DOHH2 (cell line): ENCODE results near the gene PLXNA1.

ENCODE experiments used
- H3F3A ChIP-seq: fragments of 200-600 bp; sonication (generic), shearing (Covaris generic); 2 replicates; pipeline ENCODE4 v1.6.0; 2016; ENCODE audit warnings: antibody characterized with exemption, mild to moderate bottlenecking; ENCODE audit not compliant: control insufficient read depth, insufficient read depth
- H3K27ac ChIP-seq: fragments of 200-600 bp; sonication (generic); 2 replicates; pipeline ENCODE4 v1.5.1; 2014; ENCODE audit warnings: low read depth, mild to moderate bottlenecking, low read length, moderate library complexity
- H3K27me3 ChIP-seq: fragments of 200-600 bp; sonication (generic); 2 replicates; pipeline ENCODE4 v1.6.1; 2014; ENCODE audit warnings: mild to moderate bottlenecking, low read length, mixed read lengths; ENCODE audit not compliant: control insufficient read depth
- H3K36me3 ChIP-seq: fragments of 200-600 bp; sonication (generic); 2 replicates; pipeline ENCODE4 v1.6.1; 2014; ENCODE audit warnings: mild to moderate bottlenecking, low read length, moderate library complexity, mixed read lengths; ENCODE audit not compliant: control insufficient read depth
- H3K4me1 ChIP-seq: fragments of 200-600 bp; sonication (generic); 2 replicates; pipeline ENCODE4 v1.6.1; 2014; ENCODE audit warnings: mild to moderate bottlenecking, low read length, mixed read lengths; ENCODE audit not compliant: control insufficient read depth
- H3K4me2 ChIP-seq: fragments of 200-600 bp; sonication (generic); 2 replicates; pipeline ENCODE4 v1.6.0; 2014; ENCODE audit warnings: mild to moderate bottlenecking, low read length, moderate library complexity
- H3K4me3 ChIP-seq: fragments of 200-600 bp; sonication (generic); 2 replicates; pipeline ENCODE4 v1.5.1; 2014; ENCODE audit warnings: mild to moderate bottlenecking, low read length, mixed read lengths
- H3K79me2 ChIP-seq: fragments of 200-600 bp; sonication (generic); 2 replicates; pipeline ENCODE4 v1.6.1; 2014; ENCODE audit warnings: mild to moderate bottlenecking, low read length, mixed read lengths; ENCODE audit not compliant: control insufficient read depth
- H3K9me2 ChIP-seq: fragments of 200-600 bp; sonication (generic); replicated peaks from 2 replicates; pipeline ENCODE4 v1.6.1; 2014; ENCODE audit warnings: mild to moderate bottlenecking, low read length, mixed read lengths; ENCODE audit not compliant: control insufficient read depth
- H3K9me3 ChIP-seq: fragments of 200-600 bp; sonication (generic); 2 replicates; pipeline ENCODE4 v1.6.1; 2014; ENCODE audit warnings: antibody characterized with exemption, low read length, mixed read lengths; ENCODE audit not compliant: control insufficient read depth, insufficient read depth
- H4K20me1 ChIP-seq: fragments of 200-600 bp; sonication (generic); 2 replicates; pipeline ENCODE4 v1.6.0; 2014; ENCODE audit warnings: low read depth, mild to moderate bottlenecking, antibody characterized with exemption, low read length, moderate library complexity; ENCODE audit not compliant: control insufficient read depth, insufficient read depth
- CTCF ChIP-seq: fragments of 200-600 bp; sonication (generic); IDR thresholded peaks from one replicate; pipeline ENCODE4 v1.5.1; 2014; ENCODE audit warnings: antibody characterized with exemption, mild to moderate bottlenecking, low read depth, low read length; ENCODE audit not compliant: poor library complexity, severe bottlenecking
- EZH2phosphoT487 ChIP-seq: fragments of 200-600 bp; sonication (generic); IDR thresholded peaks from 2 replicates; pipeline ENCODE4 v1.6.1; 2017; ENCODE audit warnings: borderline replicate concordance, mild to moderate bottlenecking, antibody characterized with exemption, low read length, moderate library complexity, mixed read lengths

PLXNA1 gene

DNA sequence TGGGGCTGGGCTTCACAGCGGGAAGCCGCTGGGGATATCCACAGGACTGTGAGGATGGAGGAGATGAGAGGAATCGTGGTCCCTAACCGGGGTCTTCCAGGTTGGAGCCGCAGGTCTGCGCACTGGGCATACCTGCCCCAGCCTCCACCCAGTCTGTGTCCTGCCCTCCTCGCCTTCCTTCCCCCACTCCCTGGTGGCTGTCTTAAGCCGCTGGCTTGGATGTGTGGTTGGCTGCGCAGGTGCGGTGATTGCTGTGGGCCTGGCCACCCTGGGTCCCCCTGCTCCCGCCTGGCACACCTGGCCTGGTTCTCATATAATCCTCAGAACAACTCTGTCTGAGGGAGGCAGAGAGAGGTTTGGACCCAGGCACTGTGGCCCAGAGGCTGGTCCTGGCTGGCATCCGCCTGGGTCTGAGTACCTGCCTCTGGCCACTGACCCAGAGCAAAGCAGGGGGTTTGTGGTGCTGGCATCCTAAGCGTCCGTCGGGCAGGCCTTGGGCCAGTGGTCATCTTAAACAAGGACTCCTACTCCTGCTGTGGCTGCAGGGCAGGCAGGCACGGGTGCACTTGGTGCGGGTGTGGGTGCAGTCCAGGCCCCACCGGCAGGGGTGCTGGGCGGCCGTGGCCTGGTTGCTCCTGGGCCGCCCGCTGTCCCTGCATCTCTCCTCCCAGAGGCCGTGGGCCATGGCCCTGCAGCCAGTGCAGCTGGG is 18.7 kb downstream of the PLXNA1 start:
- no peak overlapping the region for H3K27ac ChIP-seq
- no peaks in the 10 kb centered on the region for H3K4me1 ChIP-seq
- H3K4me3 ChIP-seq = no peak overlapping the region

GRCh38 chr3:127002195-127003174 is 19.6 kb downstream of the PLXNA1 start:
- Histone ChIP-seq H3K4me2 (no peak overlapping the region), H3F3A (no peaks in the 10 kb centered on the region), H3K79me2 (no peaks in the 10 kb centered on the region), H3K9me3 (no peaks in the 10 kb centered on the region), H3K9me2 (no peaks in the 10 kb centered on the region), H3K4me3 (no peak overlapping the region), H3K4me1 (no peaks in the 10 kb centered on the region), H3K27ac (no peak overlapping the region), H3K27me3 (no peaks in the 10 kb centered on the region), H4K20me1 (no peaks in the 10 kb centered on the region), H3K36me3 (no peaks in the 10 kb centered on the region)
- TF ChIP-seq EZH2phosphoT487 (no peak), CTCF (no peak)

More for the DNA sequence above, 18.7 kb downstream of the PLXNA1 start:
- TF ChIP-seq EZH2phosphoT487 (no peak), CTCF (no peak)
- Histone ChIP-seq H4K20me1 (no peaks in the 10 kb centered on the region), H3K4me2 (no peak overlapping the region), H3K9me2 (no peaks in the 10 kb centered on the region), H3K27me3 (no peaks in the 10 kb centered on the region), H3K79me2 (no peaks in the 10 kb centered on the region), H3K36me3 (no peaks in the 10 kb centered on the region), H3F3A (no peaks in the 10 kb centered on the region), H3K9me3 (no peaks in the 10 kb centered on the region)

DNA sequence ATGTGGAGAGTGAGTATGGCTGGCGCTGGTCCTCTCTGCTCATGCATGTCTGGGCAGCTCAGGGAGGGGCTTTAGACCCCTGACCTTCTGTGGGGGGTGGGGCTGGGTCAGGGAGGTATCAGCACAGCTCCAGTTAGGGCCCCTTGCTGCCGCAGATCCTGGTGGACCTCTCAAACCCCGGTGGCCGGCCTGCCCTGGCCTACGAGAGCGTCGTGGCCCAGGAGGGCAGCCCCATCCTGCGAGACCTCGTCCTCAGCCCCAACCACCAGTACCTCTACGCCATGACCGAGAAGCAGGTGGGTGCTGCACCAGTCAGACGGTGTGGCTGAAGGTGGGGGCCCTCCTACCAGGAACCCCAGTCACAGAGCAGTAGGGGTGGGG is 20.2 kb downstream of the PLXNA1 start:
- Histone ChIP-seq H3K79me2 (no peaks in the 10 kb centered on the region), H3K27ac (no peak overlapping the region), H3F3A (no peaks in the 10 kb centered on the region), H3K4me2 (no peak overlapping the region), H3K4me1 (no peaks in the 10 kb centered on the region), H3K9me2 (no peaks in the 10 kb centered on the region), H3K27me3 (no peaks in the 10 kb centered on the region), H4K20me1 (no peaks in the 10 kb centered on the region), H3K9me3 (no peaks in the 10 kb centered on the region), H3K36me3 (no peaks in the 10 kb centered on the region), H3K4me3 (no peak overlapping the region)
- TF ChIP-seq EZH2phosphoT487 = no peak
- no peak for TF ChIP-seq CTCF
